Common myeloid progenitor, CD34-positive (primary cell): Measurements from ENCODE around the gene TCEANC2.
"Not testable (repeated sequence)": the region's sequence is repeated elsewhere in the genome, so short reads cannot be mapped to it uniquely, and the experiment has no call there.

Source experiments
- CTCF ChIA-PET: fragments of 350-600 bp; sonication (Branson Sonifier 250); formaldehyde crosslinking; loops from one replicate; lab custom pipeline; 2021; ENCODE audit warnings: antibody characterized with exemption; lab: Charles Lee
- POLR2A ChIA-PET: fragments of 350-600 bp; sonication (Branson Sonifier 250); formaldehyde crosslinking; loops from one replicate; lab custom pipeline; 2021; ENCODE audit warnings: antibody characterized with exemption; lab: Charles Lee
- DNase-seq, 3 donors: peaks; one replicate each; pipeline versions ENCODE4 v3.0.0 to v3.0.0-alpha.2; 2013
- H3K27ac ChIP-seq, 2 experiments: 1 replicate in 1 of 2; 2 replicates in 1 of 2; pipeline ENCODE4 v1.7.0; 2013; ENCODE audit warnings: inconsistent platforms in 2 of 2, low read length in 2 of 2, mild to moderate bottlenecking in 2 of 2, low read depth in 1 of 2, moderate library complexity in 1 of 2; ENCODE audit not compliant: severe bottlenecking in 2 of 2, insufficient read depth in 1 of 2, poor library complexity in 1 of 2
- H3K27me3 ChIP-seq, 5 experiments: replicated peaks in 2 of 5; 1 replicate in 3 of 5; 2 replicates in 2 of 5; pipeline versions ENCODE4 v1.6.1 to v1.7.0; 2013; ENCODE audit warnings: low read length in 4 of 5, mild to moderate bottlenecking in 2 of 5, moderate library complexity in 2 of 5, inconsistent platforms in 1 of 5; ENCODE audit not compliant: insufficient read depth in 5 of 5, control insufficient read depth in 4 of 5
- H3K36me3 ChIP-seq, 4 experiments: 1 replicate in 2 of 4; 2 replicates in 2 of 4; pipeline versions ENCODE4 v1.6.1 to v1.7.0; 2013; ENCODE audit warnings: low read length in 3 of 4, control low read depth in 1 of 4, mild to moderate bottlenecking in 1 of 4; ENCODE audit not compliant: control insufficient read depth in 4 of 4, insufficient read depth in 4 of 4
- H3K4me1 ChIP-seq, 4 experiments: 1 replicate in 3 of 4; 2 replicates in 1 of 4; pipeline versions ENCODE4 v1.6.1 to v1.7.1; 2013; ENCODE audit warnings: low read length in 3 of 4, mild to moderate bottlenecking in 3 of 4, control low read depth in 1 of 4, inconsistent platforms in 1 of 4, moderate library complexity in 1 of 4; ENCODE audit not compliant: control insufficient read depth in 4 of 4, insufficient read depth in 4 of 4; ENCODE audit errors: control extremely low read depth in 1 of 4
- H3K4me3 ChIP-seq, 7 experiments: 1 replicate in 4 of 7; 2 replicates in 3 of 7; pipeline versions ENCODE4 v1.5.1 to v1.7.0; 2013; ENCODE audit warnings: mild to moderate bottlenecking in 7 of 7, low read length in 6 of 7, moderate library complexity in 6 of 7, inconsistent platforms in 2 of 7, low read depth in 2 of 7, control low read depth in 1 of 7; ENCODE audit not compliant: insufficient read depth in 4 of 7, control insufficient read depth in 1 of 7; ENCODE audit errors: extremely low read depth in 1 of 7
- H3K9me3 ChIP-seq, 5 experiments: 1 replicate in 4 of 5; 2 replicates in 1 of 5; pipeline versions ENCODE4 v1.6.1 to v1.7.1; 2013; ENCODE audit warnings: low read length in 4 of 5, mild to moderate bottlenecking in 2 of 5, inconsistent platforms in 1 of 5, low read depth in 1 of 5, moderate library complexity in 1 of 5; ENCODE audit not compliant: control insufficient read depth in 4 of 5, insufficient read depth in 2 of 5; ENCODE audit errors: control extremely low read depth in 1 of 5
- WGBS: methylation state at CpG from one replicate; pipeline ENCODE4 v1.1.5; 2013; ENCODE audit not compliant: insufficient coverage; 5-methylcytosine and 5-hydroxymethylcytosine counted together

Gene TCEANC2

DNA sequence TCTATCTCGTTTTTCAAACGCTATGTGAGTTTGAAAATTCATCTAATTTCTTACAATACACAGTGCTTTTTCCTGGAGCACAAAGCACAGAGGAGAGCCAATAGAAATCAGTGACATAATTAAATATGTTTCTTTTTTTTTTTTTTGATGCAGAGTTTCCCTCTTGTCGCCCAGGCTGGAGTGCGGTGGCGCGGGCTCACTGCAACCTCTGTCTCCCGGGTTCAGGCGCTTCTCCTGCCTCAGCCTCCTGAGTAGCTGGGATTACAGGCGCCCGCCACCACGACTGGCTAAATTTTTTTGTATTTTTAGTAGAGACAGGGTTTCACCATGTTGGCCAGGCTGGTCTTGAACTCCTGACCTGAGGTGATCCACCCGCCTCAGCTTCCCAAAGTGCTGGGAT is 3.0 kb upstream of the TCEANC2 start:
- peak overlapping the region in 1 of 7 experiments; percentile 15 for H3K4me3 ChIP-seq
- POLR2A ChIA-PET, H3K9me3 ChIP-seq, H3K36me3 ChIP-seq, H3K27me3 ChIP-seq, H3K27ac ChIP-seq, DNase-seq: not testable (repeated sequence)
- CTCF ChIA-PET: interaction anchor here (1.1 to 1.3 kb wide), 2 partner anchors 19 to 30 kb away, joined by 3 read pairs; no protein-coding TSS in a partner anchor
- peaks cover 9 to 59% (median 36%) of the 10 kb centered on the region in 4 experiments for H3K4me1 ChIP-seq
- WGBS: 100% methylated on average over 5 of the region's 12 CpGs

DNA sequence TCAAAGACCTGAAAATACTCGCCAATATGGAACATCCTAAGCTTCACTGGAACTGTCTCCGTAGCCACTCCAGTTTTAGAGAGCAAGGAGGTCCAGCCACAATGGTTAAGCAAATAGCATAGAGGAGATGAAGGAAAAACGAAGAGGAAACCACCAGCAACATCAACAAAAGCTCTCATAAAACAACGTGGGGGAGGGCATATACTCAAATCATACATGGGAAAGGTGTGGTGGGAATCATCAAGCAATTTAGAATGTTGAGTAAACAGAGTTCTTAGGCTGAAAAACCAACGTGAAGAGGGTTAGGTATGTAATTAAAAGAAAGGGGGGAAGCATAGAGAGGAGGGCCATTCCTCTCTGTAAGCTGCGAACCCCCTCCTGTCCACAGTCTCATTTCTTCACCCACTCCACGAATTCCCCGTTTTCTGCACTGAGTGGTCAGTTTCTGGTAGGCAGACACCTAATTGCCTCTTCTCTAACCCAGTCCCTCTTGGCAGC is 1.4 kb upstream of the TCEANC2 start:
- POLR2A ChIA-PET: interaction anchor here (0.6 kb wide), 1 partner anchor 82 kb away, joined by 3 read pairs; no protein-coding TSS in a partner anchor
- Histone ChIP-seq H3K4me3 (peak overlapping the region; percentile 94 to 100 (median 98)), H3K4me1 (peaks cover 11 to 64% (median 36%) of the 10 kb centered on the region in 4 experiments), H3K9me3 (no peaks in the 10 kb centered on the region), H3K27me3 (no peaks in the 10 kb centered on the region), H3K27ac (peak overlapping the region; percentile 85 to 96), H3K36me3 (no peaks in the 10 kb centered on the region)
- no peak for DNase-seq
- WGBS: 7% methylated on average over 3 of the region's 8 CpGs
- CTCF ChIA-PET: interaction anchor here (3.0 kb wide), 1 partner anchor 9 kb away, joined by 15 read pairs; no protein-coding TSS in a partner anchor

DNA sequence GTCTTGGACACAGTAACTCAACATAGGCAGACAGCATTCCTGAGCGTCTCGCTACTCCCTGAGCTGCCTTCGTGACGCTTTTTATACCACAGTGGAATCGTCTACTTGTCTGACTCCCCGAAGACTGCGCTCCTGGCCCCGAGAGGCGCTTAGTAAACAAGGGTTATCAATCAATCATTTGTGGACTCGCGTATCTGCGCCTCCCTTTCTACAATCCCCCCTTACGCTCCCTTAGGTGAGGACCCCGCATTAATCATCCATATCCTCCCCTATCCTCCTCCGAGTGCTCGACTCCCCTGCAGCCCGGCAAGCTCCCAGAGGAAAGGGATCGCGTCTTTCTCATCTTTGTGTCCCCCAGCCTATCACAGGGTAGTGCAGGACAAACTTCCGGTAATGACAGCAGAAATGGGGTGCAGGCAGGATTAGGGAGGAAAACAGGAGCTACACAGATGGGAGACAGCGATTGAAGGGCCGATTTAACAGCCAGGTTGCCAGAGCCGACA is 926 bp upstream of the TCEANC2 start:
- CTCF ChIA-PET: interaction anchor here (3.0 kb wide), 1 partner anchor 10 kb away, joined by 15 read pairs; no protein-coding TSS in a partner anchor
- H3K4me3 ChIP-seq: peak overlapping the region; percentile 94 to 100 (median 98)

DNA sequence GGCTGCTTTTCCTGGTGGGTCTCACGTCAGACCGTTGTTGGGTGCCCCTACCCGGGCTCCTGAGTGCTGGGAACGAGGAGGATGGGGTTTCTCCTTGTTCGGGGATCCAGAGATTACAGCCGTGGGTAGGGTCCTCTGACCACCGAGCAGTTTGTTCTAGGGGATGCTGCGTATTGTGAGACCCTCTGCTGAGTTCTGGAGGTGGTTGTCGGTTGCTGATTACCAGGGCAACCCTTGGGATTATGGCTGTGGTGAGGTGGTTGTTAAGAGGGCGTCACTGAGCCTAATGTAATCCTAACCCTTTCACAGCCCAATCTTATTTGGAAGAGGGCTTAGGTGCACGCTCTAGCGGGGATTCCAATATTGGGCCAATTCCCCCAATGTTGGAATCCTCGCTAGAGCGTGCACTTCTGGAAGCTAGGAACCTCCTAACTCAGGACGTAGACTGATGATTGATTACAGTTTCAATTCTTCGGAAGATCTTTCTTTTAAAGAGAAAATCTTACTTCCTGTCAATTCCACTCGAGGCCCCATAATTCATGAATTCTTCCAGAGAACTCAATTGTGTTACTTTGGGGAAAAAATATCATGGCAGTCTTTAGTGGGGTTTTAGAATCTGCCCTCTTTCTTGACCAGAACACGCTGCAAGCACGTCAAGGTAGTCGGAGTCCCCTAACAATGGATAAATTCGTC is 483 bp downstream of the TCEANC2 start:
- POLR2A ChIA-PET: interaction anchor here (1.0 to 1.1 kb wide), 2 partner anchors 108 to 216 kb away, joined by 3 read pairs; partner anchors contain the start of genes IFT25 and NDC1
- peak in 2 of 3 donors; percentile 14 to 61 for DNase-seq

More for the DNA sequence above, 926 bp upstream of the TCEANC2 start:
- peaks cover 0 to 2% (median under 1%) of the 10 kb centered on the region in 4 experiments for H3K36me3 ChIP-seq
- peak; percentile 14 to 65 (median 46) for DNase-seq
- 0% methylated on average over 17 of the region's 23 CpGs for WGBS
- no peaks in the 10 kb centered on the region for H3K27me3 ChIP-seq
- peak overlapping the region; percentile 85 to 96 for H3K27ac ChIP-seq
- POLR2A ChIA-PET: interaction anchor here (0.7 to 1.1 kb wide), 4 partner anchors 9 to 214 kb away, joined by 3 to 6 read pairs (median 3); partner anchors contain the start of genes IFT25 and NDC1
- no peaks in the 10 kb centered on the region for H3K9me3 ChIP-seq
- peaks cover 11 to 60% (median 34%) of the 10 kb centered on the region in 4 experiments for H3K4me1 ChIP-seq

GRCh38 chr1:54054438-54054749 is 986 bp downstream of the TCEANC2 start:
- peak; percentile 40 to 89 (median 74) for DNase-seq
- ChIA-PET POLR2A (no interaction called here), CTCF (interaction anchor here (1.2 to 1.6 kb wide), 3 partner anchors 14 to 27 kb away, joined by 3 to 6 read pairs (median 4); no protein-coding TSS in a partner anchor)
- Histone ChIP-seq H3K4me3 (peak overlapping the region in 6 of 7 experiments; percentile 65 to 100 (median 97)), H3K36me3 (peaks cover 0 to 13% (median 5%) of the 10 kb centered on the region in 4 experiments), H3K4me1 (peaks cover 11 to 43% (median 27%) of the 10 kb centered on the region in 4 experiments), H3K27ac (peak overlapping the region; percentile 91 to 96), H3K9me3 (no peaks in the 10 kb centered on the region), H3K27me3 (no peaks in the 10 kb centered on the region)
- 4% methylated on average over 4 of the region's 5 CpGs for WGBS

More for the DNA sequence above, 483 bp downstream of the TCEANC2 start:
- 0% methylated on average over 16 of the region's 21 CpGs for WGBS
- H3K9me3 ChIP-seq: no peaks in the 10 kb centered on the region
- peaks cover 0 to 12% (median 5%) of the 10 kb centered on the region in 4 experiments for H3K36me3 ChIP-seq
- H3K27me3 ChIP-seq: no peaks in the 10 kb centered on the region
- H3K4me3 ChIP-seq: peak overlapping the region; percentile 61 to 100 (median 97)
- peak overlapping the region; percentile 91 to 96 for H3K27ac ChIP-seq
- CTCF ChIA-PET: interaction anchor here (1.3 to 3.0 kb wide), 2 partner anchors 11 to 14 kb away, joined by 6 to 15 read pairs; no protein-coding TSS in a partner anchor
- peaks cover 11 to 47% (median 28%) of the 10 kb centered on the region in 4 experiments for H3K4me1 ChIP-seq

- Histone ChIP-seq H3K4me1 (peaks cover 0 to 2% (median 0%) of the 10 kb centered on the region in 4 experiments), H3K27ac (no peak overlapping the region), H3K36me3 (peaks cover 3 to 11% (median 4%) of the 10 kb centered on the region in 4 experiments), H3K27me3 (no peaks in the 10 kb centered on the region), H3K9me3 (no peaks in the 10 kb centered on the region), H3K4me3 (no peak overlapping the region)
- ChIA-PET POLR2A (no interaction called here), CTCF (no interaction called here)
- WGBS: 96% methylated on average over 3 of the region's 5 CpGs
- no peak for DNase-seq
Observed at GRCh38 chr1:54064299-54064698, 10.9 kb downstream of the TCEANC2 start.
